Gastrocnemius medialis (tissue), 4 donors: ENCODE measurements around the gene BCAP31.

ENCODE experiments used
- POLR2A ChIP-seq, 2 donors: fragments of 450-650 bp; IDR thresholded peaks; one replicate each; pipeline ENCODE4 v1.6.1; 2017; ENCODE audit warnings: antibody characterized with exemption in 2 of 2, mild to moderate bottlenecking in 2 of 2, moderate library complexity in 2 of 2
- TF ChIP-seq, protein P1 (sequence below), 5 experiments: fragments of 450-650 bp in 3 of 5; fragments of 200-600 bp in 2 of 5; sonication (generic) in 2 of 5; IDR thresholded peaks in 4 of 5; conservative IDR thresholded peaks in 1 of 5; 1 replicate in 4 of 5; 2 replicates in 1 of 5; pipeline ENCODE4 v1.5.1; 2016 to 2019; ENCODE audit warnings: antibody characterized with exemption in 5 of 5, mild to moderate bottlenecking in 3 of 5, moderate library complexity in 3 of 5

DNA sequence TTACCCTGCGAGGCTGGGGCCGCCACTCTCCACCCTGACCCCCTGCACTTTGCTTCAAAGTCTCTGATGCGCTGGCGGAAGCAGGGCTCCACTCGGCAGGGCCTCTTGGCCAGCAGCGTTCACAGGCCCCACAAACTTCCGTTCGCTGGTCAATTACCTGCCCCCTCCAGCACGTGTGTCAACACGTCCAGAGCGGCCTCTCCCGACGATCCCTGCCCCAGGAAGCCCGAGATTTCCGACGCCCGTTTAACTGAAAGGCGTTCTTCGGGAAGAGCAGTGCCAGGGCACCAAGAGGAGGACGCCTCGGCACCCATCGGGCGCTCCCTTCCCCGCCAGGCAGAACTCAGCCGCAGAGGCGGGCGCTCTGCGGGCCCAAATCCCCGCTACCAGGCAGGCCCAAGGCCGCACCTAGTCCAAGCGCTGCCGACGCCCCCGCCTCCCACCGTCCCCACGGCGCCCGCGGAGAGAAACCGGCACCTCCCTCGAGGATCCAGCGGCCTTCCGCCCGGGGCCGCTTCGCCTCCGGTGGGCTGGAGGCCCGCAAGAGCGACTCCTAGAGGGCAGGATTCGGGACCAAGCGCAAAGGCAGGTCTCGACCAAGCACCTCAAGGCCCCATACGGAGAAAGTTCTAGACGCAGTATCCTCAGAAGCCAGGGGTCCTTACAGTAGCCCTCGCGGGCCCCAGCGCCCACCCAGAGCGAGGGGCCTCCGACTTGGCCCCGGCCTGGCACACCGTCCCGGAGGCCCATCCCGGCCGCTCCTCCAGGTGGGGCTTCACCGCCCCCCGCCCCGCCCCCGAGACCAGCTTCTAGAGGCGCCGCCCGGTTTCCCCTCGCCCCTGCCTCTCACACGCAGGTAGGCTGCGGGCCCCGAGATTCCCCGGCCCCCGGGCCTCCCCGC is 586 bp downstream of the BCAP31 start:
- no peak for TF ChIP-seq POLR2A (IDR thresholded peaks at IDR 0.05)
- TF ChIP-seq, protein P1, sequence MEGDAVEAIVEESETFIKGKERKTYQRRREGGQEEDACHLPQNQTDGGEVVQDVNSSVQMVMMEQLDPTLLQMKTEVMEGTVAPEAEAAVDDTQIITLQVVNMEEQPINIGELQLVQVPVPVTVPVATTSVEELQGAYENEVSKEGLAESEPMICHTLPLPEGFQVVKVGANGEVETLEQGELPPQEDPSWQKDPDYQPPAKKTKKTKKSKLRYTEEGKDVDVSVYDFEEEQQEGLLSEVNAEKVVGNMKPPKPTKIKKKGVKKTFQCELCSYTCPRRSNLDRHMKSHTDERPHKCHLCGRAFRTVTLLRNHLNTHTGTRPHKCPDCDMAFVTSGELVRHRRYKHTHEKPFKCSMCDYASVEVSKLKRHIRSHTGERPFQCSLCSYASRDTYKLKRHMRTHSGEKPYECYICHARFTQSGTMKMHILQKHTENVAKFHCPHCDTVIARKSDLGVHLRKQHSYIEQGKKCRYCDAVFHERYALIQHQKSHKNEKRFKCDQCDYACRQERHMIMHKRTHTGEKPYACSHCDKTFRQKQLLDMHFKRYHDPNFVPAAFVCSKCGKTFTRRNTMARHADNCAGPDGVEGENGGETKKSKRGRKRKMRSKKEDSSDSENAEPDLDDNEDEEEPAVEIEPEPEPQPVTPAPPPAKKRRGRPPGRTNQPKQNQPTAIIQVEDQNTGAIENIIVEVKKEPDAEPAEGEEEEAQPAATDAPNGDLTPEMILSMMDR (IDR thresholded peaks at IDR 0.05 in 4 of 5, conservative IDR thresholded peaks at IDR 0.05 in 1 of 5) = peak in 1 of 5 experiments; percentile 14
